Urothelium cell line (cell line): ENCODE results near the gene MRPL30.
"Not testable (repeated sequence)": the region's sequence is repeated elsewhere in the genome, so short reads cannot be mapped to it uniquely, and the experiment has no call there.

Experiments
- DNase-seq: peaks from one replicate; pipeline ENCODE4 v3.0.0; 2011; ENCODE audit warnings: low spot score, mixed read lengths
- FAIRE-seq: peaks from 2 replicates; lab custom pipeline; 2011; peaks lifted over from hg19 to GRCh38; lab: Jason Lieb, UNC

MRPL30 gene

DNA sequence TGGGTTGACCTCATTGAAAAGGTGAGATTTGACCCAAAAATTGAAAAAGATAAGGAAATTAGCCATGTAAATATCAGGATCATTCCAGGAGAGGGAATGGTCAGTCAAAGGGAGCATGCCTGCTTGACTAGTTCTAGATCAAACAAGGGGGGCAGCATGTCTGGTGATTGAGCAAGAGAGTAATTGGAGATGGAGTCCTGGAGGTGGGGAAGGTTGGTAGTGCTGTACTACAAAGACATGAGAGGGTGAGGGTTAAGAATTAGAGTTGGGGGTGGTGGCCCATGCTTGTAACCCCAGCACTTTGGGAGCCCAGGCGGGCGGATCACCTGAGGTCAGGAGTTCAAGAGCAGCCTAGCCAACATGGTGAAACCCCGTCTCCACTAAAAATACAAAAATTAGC lies 2.0 kb downstream of the MRPL30 start:
- FAIRE-seq (no peak), DNase-seq (no peak)

DNA sequence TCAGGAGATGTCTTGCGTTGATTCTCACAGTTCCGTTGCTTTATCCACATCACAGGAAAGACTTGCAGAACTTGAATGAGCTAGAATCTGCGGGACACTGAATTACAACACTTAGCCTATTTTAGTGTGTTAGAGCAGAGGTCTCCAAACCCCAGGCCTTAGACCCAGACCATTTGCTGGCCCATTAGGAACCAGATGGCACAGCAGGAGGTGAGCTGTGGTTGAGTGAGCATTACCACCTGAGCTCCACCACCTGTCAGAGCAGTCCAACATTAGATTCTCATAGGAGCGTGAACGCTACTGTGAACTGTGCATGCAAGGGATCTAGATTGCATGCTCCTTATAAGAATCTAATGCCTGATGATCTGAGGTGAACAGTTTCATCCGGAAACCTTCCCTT lies 3.8 kb downstream of the MRPL30 start:
- DNase-seq (no peak), FAIRE-seq (no peak)

DNA sequence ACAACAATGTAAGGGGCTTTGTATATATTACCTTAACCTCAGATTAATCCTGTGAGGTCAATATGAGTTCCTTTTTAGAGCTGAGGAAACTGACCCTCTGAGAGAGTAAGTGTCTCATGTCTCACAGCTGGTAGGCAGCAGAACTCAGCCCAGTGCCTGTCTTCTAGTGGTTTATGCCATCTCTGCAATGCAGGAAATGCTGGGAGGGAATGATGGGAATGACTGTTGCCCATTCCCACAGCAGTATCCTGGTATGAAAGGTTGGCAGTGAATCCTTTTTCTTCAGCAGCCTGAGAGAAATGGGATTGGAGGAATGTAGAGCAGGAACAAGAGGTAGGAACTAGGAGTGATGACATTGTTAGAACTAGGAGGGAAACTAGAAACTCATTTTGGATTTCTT lies 6.0 kb downstream of the MRPL30 start:
- peak; percentile 46 for FAIRE-seq

DNA sequence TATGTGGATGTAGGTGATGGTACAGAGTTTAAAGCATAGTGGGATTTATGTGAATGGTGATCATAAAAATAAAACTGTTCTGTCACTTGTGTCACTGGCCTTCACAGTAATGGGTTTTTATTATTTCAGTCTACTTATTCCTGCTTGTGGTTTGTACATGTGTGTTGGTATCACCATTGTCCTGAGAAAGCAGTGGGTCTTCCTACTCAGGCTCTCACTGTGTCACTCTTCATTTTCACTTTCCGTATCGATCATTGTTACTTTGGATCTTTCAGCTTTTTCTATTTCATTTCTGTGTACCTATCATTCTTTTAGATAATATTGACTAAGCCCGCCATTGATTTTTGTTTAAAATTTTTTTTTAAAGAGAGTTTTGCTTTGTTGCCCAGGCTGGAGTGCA lies 7.4 kb downstream of the MRPL30 start:
- FAIRE-seq, result no peak

More for the DNA sequence above, 6.0 kb downstream of the MRPL30 start:
- no peak for DNase-seq

DNA sequence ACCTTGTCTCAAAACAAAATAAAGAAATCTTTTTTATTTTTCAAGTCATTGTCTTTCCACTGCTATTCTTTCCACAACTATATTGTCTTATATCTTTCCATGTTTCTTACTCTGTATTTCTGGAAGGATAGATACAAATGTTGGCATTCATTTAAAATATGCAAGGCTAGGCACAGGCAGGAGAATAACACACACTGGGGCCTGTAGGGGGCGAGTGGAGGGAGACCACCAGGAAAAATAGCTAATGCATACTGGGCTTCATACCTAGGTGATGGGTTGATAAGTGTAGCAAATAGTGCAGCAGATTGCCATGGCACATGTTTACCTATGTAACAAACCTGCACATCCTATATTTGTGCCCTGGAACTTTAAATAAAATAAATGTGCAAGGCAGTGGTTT lies 9.6 kb downstream of the MRPL30 start:
- DNase-seq (no peak), FAIRE-seq (no peak)

More for the DNA sequence above, 7.4 kb downstream of the MRPL30 start:
- no peak for DNase-seq

DNA sequence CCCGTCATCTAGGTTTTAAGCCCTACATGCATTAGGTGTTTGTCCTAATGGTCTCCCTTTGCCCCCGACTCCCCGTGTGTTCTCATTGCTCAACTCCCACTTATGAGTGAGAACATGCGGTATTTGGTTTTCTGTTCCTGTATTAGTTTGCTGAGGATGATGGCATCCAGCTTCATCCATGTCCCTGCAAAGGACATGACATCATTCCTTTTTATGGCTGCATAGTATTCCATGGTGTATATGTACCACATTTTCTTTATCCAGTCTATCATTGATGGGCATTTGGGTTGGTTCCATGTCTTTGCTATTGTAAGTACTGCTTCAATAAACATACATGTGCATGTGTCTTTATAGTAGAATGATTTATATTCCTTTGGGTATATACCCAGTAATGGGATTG lies 11.4 kb downstream of the MRPL30 start:
- not testable (repeated sequence) for FAIRE-seq, DNase-seq

DNA sequence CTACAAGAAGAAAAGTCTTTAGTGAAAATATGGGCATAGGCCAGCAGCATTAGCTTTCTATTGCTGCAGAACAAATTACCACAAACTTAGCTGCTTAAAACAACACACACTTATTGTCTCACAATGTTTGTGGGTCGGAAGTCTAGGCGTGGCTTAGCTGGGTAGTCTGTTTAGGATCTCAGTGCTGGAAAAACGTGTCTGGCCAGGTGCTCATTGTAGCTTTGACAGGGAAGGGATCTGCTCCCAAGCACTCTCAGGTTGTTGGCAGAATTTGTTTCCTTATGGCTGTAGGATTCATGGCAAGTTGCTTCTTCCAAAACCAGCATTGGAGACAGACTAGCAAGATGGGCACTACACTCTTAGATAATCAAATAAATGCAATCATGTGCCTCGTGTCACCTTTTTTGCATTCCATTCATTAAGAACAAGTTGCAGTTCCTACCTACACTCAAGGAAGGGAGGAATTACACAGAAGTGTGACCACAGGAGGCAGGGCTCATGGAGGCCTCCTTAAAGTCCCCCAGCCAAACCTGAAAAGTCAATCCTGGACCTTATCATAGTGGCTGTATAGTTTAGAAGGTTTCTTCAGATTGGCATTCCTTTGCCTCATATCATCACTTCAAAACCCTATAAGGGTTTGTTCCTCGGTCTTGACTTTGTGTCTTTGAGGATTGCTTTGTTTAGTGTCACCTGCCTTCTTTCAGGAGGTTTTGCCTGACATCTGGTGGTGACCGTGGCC lies 17.3 kb downstream of the MRPL30 start:
- no peak for DNase-seq
- FAIRE-seq, result no peak

DNA sequence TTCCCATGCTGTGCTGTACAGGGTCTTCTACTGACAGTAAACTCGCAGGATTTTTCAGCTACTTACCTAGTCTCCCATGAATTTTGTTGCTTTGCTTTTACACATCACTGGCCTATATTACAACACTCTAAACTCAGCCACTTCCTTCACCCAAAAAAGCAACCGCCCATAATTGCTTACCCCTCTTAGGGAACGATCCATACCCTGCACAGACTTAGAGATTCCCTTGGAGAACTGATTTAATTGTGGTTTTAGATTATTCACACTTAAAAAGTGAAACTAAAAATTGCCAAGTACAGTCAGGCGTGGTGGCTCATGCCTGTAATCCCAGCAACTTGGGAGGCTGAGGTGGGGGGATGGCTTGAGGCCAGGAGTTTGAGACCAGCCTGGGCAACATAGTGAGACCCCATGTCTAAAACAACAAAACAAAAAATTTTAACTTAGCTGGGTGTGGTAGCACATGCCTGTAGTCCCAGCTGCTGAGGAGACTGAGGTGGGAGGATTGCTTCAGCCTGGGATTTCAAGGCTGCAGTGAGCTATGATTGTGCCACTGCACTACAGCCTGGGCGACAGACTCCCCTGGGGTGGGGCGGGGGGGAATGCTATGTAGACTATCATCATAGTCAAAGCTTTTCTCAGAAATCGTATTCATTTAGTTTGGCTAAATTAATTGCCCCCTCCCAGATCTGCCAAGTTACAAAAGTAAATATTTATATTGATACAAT lies 19.3 kb downstream of the MRPL30 start:
- DNase-seq (no peak), FAIRE-seq (no peak)

DNA sequence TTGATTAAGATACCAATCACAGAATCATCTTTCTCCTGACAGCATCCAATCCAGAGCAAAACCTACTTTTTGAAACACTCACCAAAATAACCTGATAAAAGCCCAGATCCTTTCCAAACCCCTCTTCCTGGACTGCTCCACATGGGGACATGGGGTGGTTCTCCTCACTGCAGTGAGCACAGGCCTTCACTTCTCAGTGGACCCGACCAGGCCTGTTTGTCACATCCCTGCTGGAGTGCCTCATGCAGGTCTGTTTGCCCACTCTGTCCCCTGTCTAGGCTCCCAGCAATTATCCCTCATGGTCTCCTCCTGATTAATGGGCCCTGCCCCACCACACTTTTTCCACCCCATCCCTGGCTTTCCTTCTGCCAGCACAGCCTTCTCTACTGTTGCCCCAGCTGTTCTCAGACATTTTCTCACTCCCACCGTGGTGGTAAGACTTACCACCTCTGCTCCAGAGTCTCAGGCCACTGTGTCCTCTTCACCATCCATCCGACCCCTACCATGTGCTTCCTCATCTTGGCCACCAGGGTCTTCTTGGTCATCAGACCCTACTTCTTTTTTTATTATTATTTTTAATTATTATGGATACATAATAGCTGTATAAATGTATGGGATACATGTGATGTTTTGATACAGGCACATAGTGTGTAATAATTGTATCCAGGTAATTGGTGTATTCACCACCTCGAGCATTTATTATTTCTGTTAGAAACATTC lies 21.1 kb downstream of the MRPL30 start:
- DNase-seq, result no peak
- FAIRE-seq, result no peak

DNA sequence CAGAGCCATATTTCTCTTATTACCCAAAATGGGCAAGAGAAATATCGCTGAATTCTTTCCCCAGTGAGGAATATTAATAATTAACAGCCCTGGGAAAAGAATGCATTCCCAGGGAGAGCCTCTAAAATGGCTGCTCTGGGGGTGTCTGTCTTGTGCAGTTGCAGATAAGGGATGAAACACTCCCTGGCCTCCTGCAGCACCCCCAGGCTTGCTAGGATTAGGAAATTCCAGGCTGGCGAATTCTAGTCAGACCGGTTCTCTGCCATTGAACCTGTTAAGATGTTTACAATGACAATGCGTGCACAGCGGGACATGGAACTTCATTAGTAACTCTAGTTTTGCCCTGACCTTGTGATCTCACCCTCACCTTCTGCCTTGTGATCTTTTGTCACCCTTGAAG lies 24.5 kb downstream of the MRPL30 start:
- DNase-seq, result no peak
- FAIRE-seq, result no peak

DNA sequence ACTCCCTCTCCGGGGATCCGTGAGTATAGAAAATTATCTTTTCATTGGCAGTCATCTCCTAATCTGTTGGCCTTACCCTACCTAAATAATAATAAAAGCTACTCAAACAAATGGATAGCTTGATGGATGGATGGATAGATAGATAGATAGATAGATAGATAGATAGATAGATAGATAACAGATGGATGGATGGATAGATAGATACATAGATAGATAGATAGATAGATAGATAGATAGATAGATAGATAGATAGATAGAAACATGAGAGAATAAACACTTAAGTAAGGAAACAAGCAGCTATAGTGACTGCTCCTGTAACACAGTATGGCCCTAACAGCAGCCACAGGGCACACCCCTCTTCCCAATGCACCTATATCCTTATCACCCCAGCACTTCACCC lies 35.1 kb downstream of the MRPL30 start:
- no peak for FAIRE-seq
- DNase-seq, result no peak

DNA sequence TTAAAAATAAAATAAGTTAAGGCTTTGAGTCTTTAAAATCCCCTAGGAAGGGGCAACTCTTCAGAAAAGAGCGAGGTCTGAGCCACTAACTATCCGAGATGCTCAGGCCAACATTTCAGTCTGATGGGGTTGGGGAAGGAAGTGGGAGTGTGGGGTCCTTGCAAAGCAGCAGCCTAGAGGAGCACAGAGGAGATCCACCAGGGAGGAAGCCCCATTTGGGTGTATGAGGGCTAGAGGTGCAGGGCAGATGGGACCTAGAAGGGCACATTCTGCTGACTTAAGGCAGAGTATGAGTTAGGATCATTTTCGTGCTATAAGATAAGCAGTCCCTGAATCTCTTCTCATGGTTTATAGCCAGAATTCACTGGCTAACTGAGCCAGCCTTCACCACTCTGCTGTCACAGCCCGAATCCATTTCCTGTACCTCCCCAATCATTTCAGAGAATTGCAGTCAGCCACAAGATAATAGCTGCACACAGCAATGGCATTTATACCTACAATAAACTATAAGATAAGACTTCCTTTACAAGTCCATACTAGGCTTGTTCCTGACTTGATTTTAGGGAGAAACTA lies 37.0 kb downstream of the MRPL30 start:
- FAIRE-seq, result no peak

DNA sequence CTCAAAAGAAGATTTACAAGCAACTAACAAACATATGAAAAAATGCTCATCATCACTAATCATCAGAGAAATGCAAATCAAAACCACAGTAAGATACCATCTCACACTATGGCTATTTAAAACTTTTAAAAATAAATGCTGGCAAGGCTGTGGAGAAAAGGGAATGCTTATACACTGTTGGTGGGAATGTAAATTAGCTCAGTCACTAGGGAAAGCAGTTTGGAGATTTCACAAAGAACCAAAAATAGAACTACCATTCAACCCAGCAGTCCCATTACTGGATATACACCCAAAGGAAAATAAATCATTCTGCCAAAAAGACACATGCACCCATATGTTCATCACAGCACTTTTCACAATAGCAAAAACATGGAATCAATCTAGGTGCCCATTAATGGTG lies 52.2 kb downstream of the MRPL30 start:
- not testable (repeated sequence) for FAIRE-seq, DNase-seq

More for the DNA sequence above, 37.0 kb downstream of the MRPL30 start:
- no peak for DNase-seq

DNA sequence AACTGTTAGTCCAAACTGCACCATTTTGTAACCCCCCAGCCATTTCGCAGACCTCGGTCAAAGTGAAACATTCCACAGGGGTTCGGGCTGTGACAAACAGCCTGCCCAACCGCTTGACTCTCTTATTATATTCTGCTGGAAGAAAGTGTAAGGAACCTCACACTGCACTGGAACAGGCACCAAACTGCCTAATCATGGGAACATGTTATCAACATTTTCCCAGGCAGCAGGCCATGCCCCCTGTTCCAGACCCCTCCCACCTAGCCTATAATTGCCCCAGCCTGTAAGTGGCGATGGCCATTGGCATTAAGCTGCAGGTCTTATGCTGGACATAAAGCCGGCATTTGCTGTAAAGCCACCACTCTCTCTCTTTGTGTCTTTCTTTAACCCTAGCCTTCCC lies 57.6 kb downstream of the MRPL30 start:
- DNase-seq, result no peak
- no peak for FAIRE-seq

DNA sequence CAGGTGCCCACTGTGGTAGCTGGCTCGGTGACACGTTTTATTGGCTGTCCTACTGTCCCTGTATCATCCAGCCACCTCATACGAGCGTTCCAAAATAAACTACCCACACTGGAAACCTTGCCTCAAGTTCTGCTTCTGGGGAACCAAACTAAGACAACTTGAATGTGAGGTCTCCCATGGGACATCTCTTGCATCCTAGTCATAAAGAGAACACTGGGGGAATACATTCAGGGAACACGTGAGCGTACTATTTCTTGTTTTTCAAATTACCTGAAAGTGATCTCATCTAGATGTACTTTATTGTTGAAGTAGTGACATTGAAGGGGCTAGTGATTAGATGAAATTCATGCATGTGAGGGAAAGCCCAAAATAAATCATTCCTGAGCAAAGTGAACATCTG lies 59.4 kb downstream of the MRPL30 start:
- DNase-seq (no peak), FAIRE-seq (no peak)

DNA sequence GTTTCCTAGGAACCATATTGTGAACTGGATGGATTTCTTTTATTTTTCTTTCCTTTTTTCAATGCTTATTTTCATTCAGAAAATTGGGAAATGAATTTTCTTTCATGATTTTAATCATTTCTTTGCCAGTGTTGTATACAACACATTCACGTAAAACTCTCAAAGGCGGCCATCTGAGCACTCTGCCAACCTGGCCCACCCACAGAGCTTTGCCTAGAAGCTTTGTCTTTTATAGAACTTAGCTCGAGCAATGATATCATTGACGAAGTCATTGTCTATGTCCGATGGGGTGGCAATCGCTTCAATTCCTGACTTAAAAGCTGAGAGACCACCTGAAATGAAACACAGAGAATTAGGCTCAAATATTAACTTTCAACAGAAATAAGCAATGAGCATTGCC lies 61.2 kb downstream of the MRPL30 start:
- DNase-seq (no peak), FAIRE-seq (no peak)
